K562 (cell line): ENCODE measurements around the gene ZNF407. TPM values are rescaled to one million over a fixed set of nuclear protein-coding genes. Genes with fewer than 3 reads are reported as not detected.

Experiments
- ATAC-seq: fragments of 200-7000 bp; cut with Tn5 transposase; 3 replicates; pipeline ENCODE4 v1.9.1; 2020; ENCODE audit warnings: moderate library complexity
- BruUV-seq: library from RNA; stranded (reverse); fragments of 400-500 nt; replicated peaks from 2 replicates; lab custom pipeline; 2021; lab: Mats Ljungman, UMichigan
- CTCF ChIA-PET: fragments of 300-600 bp; formaldehyde crosslinking; extraction: SDS; loops from one replicate; lab custom pipeline; 2021; ENCODE audit warnings: low intra/inter-chr PET ratio; lab: Yijun Ruan, JAX
- POLR2A ChIA-PET: fragments of 300-600, 350-650 bp; sonication (Branson Sonifier 250); formaldehyde crosslinking; extraction: SDS; loops from one replicate; lab custom pipeline; 2021; ENCODE audit warnings: antibody characterized with exemption, inconsistent platforms; lab: Yijun Ruan, JAX
- DNase-seq, 4 experiments: peaks; one replicate each; pipeline versions ENCODE4 v3.0.0 to v3.0.0-alpha.2; 2011 to 2018; ENCODE audit warnings: low spot score in 3 of 4, mixed read lengths in 3 of 4; ENCODE audit errors: extremely low read depth in 1 of 4
- FAIRE-seq: peaks from 2 replicates; lab custom pipeline; 2011; peaks lifted over from hg19 to GRCh38; lab: Jason Lieb, UNC
- H2AFZ ChIP-seq: 2 replicates; pipeline ENCODE4 v1.6.0; 2011; ENCODE audit warnings: low read depth, low read length, control low read depth, inconsistent platforms
- H3K27ac ChIP-seq: fragments of 200-600 bp; 3 replicates; pipeline ENCODE4 v1.8.0; 2011; ENCODE audit warnings: low read depth, mild to moderate bottlenecking, control low read depth, inconsistent platforms, low read length, moderate library complexity, mixed read lengths; ENCODE audit errors: extremely low read depth
- H3K27me3 ChIP-seq, 2 experiments: fragments of 300-600 bp in 1 of 2; 2 replicates in 1 of 2; 3 replicates in 1 of 2; pipeline versions ENCODE4 v1.6.0 to v1.8.0; 2011; ENCODE audit warnings: inconsistent platforms in 2 of 2, low read length in 2 of 2, mild to moderate bottlenecking in 1 of 2, mixed read lengths in 1 of 2, moderate library complexity in 1 of 2; ENCODE audit not compliant: control insufficient read depth in 2 of 2, insufficient read depth in 2 of 2
- H3K36me3 ChIP-seq: fragments of 300-600 bp; 3 replicates; pipeline ENCODE4 v1.8.0; 2011; ENCODE audit warnings: mild to moderate bottlenecking, low read length, inconsistent platforms; ENCODE audit not compliant: control insufficient read depth, insufficient read depth
- H3K4me1 ChIP-seq, 2 experiments: fragments of 200-600 bp in 1 of 2; replicated peaks in 1 of 2; 2 replicates in 1 of 2; 3 replicates in 1 of 2; pipeline versions ENCODE4 v1.5.1 to v1.8.0; 2011; ENCODE audit warnings: inconsistent platforms in 2 of 2, low read length in 2 of 2, mild to moderate bottlenecking in 1 of 2, mixed read lengths in 1 of 2, moderate library complexity in 1 of 2; ENCODE audit not compliant: control insufficient read depth in 2 of 2, insufficient read depth in 2 of 2
- H3K4me2 ChIP-seq: 2 replicates; pipeline ENCODE4 v1.6.1; 2011; ENCODE audit warnings: low read length, control low read depth, inconsistent platforms, mixed read lengths; ENCODE audit not compliant: insufficient read depth
- H3K4me3 ChIP-seq: fragments of 200-600 bp; sonication (generic), shearing (Covaris generic); 2 replicates; pipeline ENCODE4 v1.5.1; 2016; ENCODE audit warnings: control low read depth, inconsistent platforms
- H3K79me2 ChIP-seq: fragments of 200-600 bp; 3 replicates; pipeline ENCODE4 v1.8.0; 2011; ENCODE audit warnings: low read length, inconsistent platforms; ENCODE audit not compliant: control insufficient read depth, insufficient read depth
- H3K9ac ChIP-seq, 2 experiments: 2 replicates each; pipeline versions ENCODE4 v1.6.0 to v1.6.1; 2011; ENCODE audit warnings: low read depth in 2 of 2, low read length in 2 of 2, control low read depth in 1 of 2, inconsistent platforms in 1 of 2, mild to moderate bottlenecking in 1 of 2, mixed read lengths in 1 of 2; ENCODE audit not compliant: insufficient read depth in 1 of 2
- H3K9me1 ChIP-seq: one replicate; pipeline ENCODE4 v1.6.0; 2011; ENCODE audit warnings: inconsistent platforms, mild to moderate bottlenecking, low read length, moderate library complexity; ENCODE audit not compliant: control insufficient read depth, insufficient read depth
- H3K9me3 ChIP-seq: replicated peaks from 2 replicates; pipeline ENCODE4 v1.5.1; 2011; ENCODE audit warnings: low read depth, low read length, inconsistent platforms; ENCODE audit not compliant: control insufficient read depth, insufficient read depth
- H4K20me1 ChIP-seq: replicated peaks from 2 replicates; pipeline ENCODE4 v1.6.1; 2011; ENCODE audit warnings: low read length, inconsistent platforms, mixed read lengths; ENCODE audit not compliant: control insufficient read depth, insufficient read depth
- ATF4 ChIP-seq: fragments of 450-650 bp; formaldehyde crosslinking; IDR thresholded peaks from 2 replicates; pipeline ENCODE4 v1.4.0; 2022; ENCODE audit warnings: mild to moderate bottlenecking, moderate library complexity
- GMEB1 ChIP-seq: fragments of 250-450 bp; sonication (Bioruptor Pico); IDR thresholded peaks from 2 replicates; pipeline ENCODE4 v1.4.0; 2020; ENCODE audit warnings: mild to moderate bottlenecking
- GTF3C2 ChIP-seq: IDR thresholded peaks from 3 replicates; pipeline ENCODE4 v1.6.1; 2011; ENCODE audit warnings: borderline replicate concordance, mild to moderate bottlenecking, moderate library complexity; ENCODE audit not compliant: insufficient read length; ENCODE audit errors: extremely low read depth
- HES1 ChIP-seq: fragments of 450-650 bp; IDR thresholded peaks from 2 replicates; pipeline ENCODE4 v1.6.1; 2016; ENCODE audit warnings: low read depth, mild to moderate bottlenecking, moderate library complexity
- KAT2B ChIP-seq: IDR thresholded peaks from one replicate; pipeline ENCODE4 v1.6.1; 2012; ENCODE audit warnings: low read depth, mild to moderate bottlenecking, control low read depth, inconsistent platforms, low read length, moderate library complexity
- KDM5B ChIP-seq: fragments of 200-600 bp; sonication (generic); IDR thresholded peaks from 2 replicates; pipeline ENCODE4 v1.6.1; 2012; ENCODE audit warnings: low read depth, mild to moderate bottlenecking, moderate library complexity, low read length, control low read depth, inconsistent platforms; ENCODE audit not compliant: insufficient replicate concordance
- MAFK ChIP-seq: IDR thresholded peaks from 2 replicates; pipeline ENCODE4 v1.6.1; 2011; ENCODE audit warnings: low read length, improper control_type of control experiment
- NFATC3 ChIP-seq: fragments of 450-650 bp; IDR thresholded peaks from 2 replicates; pipeline ENCODE4 v1.6.1; 2017; ENCODE audit warnings: mild to moderate bottlenecking
- NFE2L1 ChIP-seq: fragments of 450-650 bp; IDR thresholded peaks from 2 replicates; pipeline ENCODE4 v1.6.1; 2016; ENCODE audit warnings: missing genetic modification characterization, low read depth, mild to moderate bottlenecking, missing compliant biosample characterization, moderate library complexity, borderline replicate concordance
- POLR2B ChIP-seq: fragments of 450-650 bp; IDR thresholded peaks from 2 replicates; pipeline ENCODE4 v1.6.1; 2018; ENCODE audit warnings: low read depth; ENCODE audit not compliant: partially characterized antibody
- RBM14 ChIP-seq: fragments of 200-400 bp; formaldehyde crosslinking; IDR thresholded peaks from 2 replicates; pipeline ENCODE4 v1.6.1; 2018; ENCODE audit warnings: low read depth, mild to moderate bottlenecking, low read length, moderate library complexity, borderline replicate concordance; ENCODE audit not compliant: insufficient read depth
- RBM39 ChIP-seq: fragments of 200-400 bp; formaldehyde crosslinking; optimal IDR thresholded peaks from 2 replicates; pipeline ENCODE3; 2018; ENCODE audit warnings: low read depth, low read length
- SMAD1 ChIP-seq: fragments of 150-350 bp; IDR thresholded peaks from 2 replicates; pipeline ENCODE4 v1.6.1; 2014; ENCODE audit warnings: low read length, low read depth; ENCODE audit not compliant: partially characterized antibody
- TARDBP ChIP-seq: fragments of 450-650 bp; IDR thresholded peaks from 2 replicates; pipeline ENCODE4 v1.6.1; 2016
- TSC22D4 ChIP-seq: fragments of 450-650 bp; IDR thresholded peaks from 2 replicates; pipeline ENCODE4 v1.6.1; 2016; ENCODE audit warnings: missing genetic modification characterization, missing biosample characterization, control low read depth
- ZSCAN32 ChIP-seq: fragments of 450-650 bp; formaldehyde crosslinking; IDR thresholded peaks from 2 replicates; pipeline ENCODE4 v1.4.0; 2020; ENCODE audit warnings: mild to moderate bottlenecking, moderate library complexity
- in situ Hi-C: fragments of 300-500 bp; cut with MboI; formaldehyde crosslinking; loops from 4 replicates; pipeline ENCODE4 v1.15.0; 2018; ENCODE audit warnings: inconsistent platforms, mixed read lengths
- intact Hi-C: fragments of 100-400 bp; cut with micrococcal nuclease; formaldehyde crosslinking; loops from 2 replicates; pipeline ENCODE4 v1.14.2; 2022
- polyA plus RNA-seq, 8 experiments: library from polyadenylated mRNA; depleted of rRNA in 4 of 8; stranded (reverse) in 5 of 8; unstranded in 3 of 8; fragments of >200 nt; fragmentation: Nextera tagmentation in 2 of 8; fragmentation: Illumina TruSeq in 1 of 8; extraction: Ambion mirVana in 2 of 8; extraction: Trizol in 1 of 8; gene quantifications; 2 replicates each; pipeline versions ENCODE4 v1.2.1 to v1.2.3, GENCODE V29; 2011 to 2014; ENCODE audit warnings: inconsistent platforms in 1 of 8, missing spikeins in 1 of 8
- total RNA-seq, 7 experiments: library from RNA; depleted of rRNA in 6 of 7; stranded (reverse); fragments of >200 nt in 6 of 7; fragmentation: Illumina TruSeq in 2 of 7; extraction: Trizol in 2 of 7; gene quantifications; 2 replicates each; pipeline versions ENCODE4 v1.2.1 to v1.2.3, GENCODE V29; 2011 to 2021; ENCODE audit warnings: low replicate concordance in 1 of 7

Gene ZNF407
- total and polyA plus RNA-seq, 9 of the 15 experiments (the other 6 are each of a cell fraction or from before 2014, with no cell fraction given): 0.21 to 5.4 (median 2.3) TPM

GRCh38 chr18:74800098-74800497 lies 202.4 kb downstream of the ZNF407 start:
- CTCF ChIA-PET: no interaction called here
- no peak overlapping the region for H3K9ac ChIP-seq
- H3K9me3 ChIP-seq: no peaks in the 10 kb centered on the region
- peaks cover 0 to 13% of the 10 kb centered on the region in 2 experiments; a peak in 2 of 5 replicates for H3K4me1 ChIP-seq
- no peak for DNase-seq
- TF ChIP-seq KDM5B (no peak), ATF4 (no peak), ZSCAN32 (no peak), POLR2B (no peak), NFE2L1 (tag) (no peak), NFATC3 (no peak), TSC22D4 (no peak), HES1 (no peak), MAFK (no peak), GMEB1 (CRISPR knock-in tag) (no peak), GTF3C2 (no peak), RBM14 (no peak), KAT2B (no peak), RBM39 (no peak), SMAD1 (no peak), TARDBP (no peak)
- POLR2A ChIA-PET: no interaction called here
- H3K36me3 ChIP-seq: no peaks in the 10 kb centered on the region
- no peak for FAIRE-seq
- H3K79me2 ChIP-seq: no peaks in the 10 kb centered on the region
- no peak overlapping the region for H2AFZ ChIP-seq
- in situ Hi-C loops: no loop called here
- no peak for ATAC-seq
- no peak overlapping the region for H3K4me2 ChIP-seq
- no peak overlapping the region for H3K27ac ChIP-seq
- no peaks in the 10 kb centered on the region for H4K20me1 ChIP-seq
- intact Hi-C loops: loop anchor here (10.0 kb wide), 1 partner anchor 145 kb away; no protein-coding TSS in a partner anchor
- no peaks in the 10 kb centered on the region for H3K9me1 ChIP-seq
- no TSS peak for BruUV-seq
- no peaks in the 10 kb centered on the region for H3K27me3 ChIP-seq
- H3K4me3 ChIP-seq: no peak overlapping the region
